ENCODE data around the gene EBF3.

The EBF3 gene

GRCh38 chr10:129869596-129870473 is 94.2 kb downstream of the EBF3 start:
- DNase-seq (ENCODE audit: low spot score), result no peak

DNA sequence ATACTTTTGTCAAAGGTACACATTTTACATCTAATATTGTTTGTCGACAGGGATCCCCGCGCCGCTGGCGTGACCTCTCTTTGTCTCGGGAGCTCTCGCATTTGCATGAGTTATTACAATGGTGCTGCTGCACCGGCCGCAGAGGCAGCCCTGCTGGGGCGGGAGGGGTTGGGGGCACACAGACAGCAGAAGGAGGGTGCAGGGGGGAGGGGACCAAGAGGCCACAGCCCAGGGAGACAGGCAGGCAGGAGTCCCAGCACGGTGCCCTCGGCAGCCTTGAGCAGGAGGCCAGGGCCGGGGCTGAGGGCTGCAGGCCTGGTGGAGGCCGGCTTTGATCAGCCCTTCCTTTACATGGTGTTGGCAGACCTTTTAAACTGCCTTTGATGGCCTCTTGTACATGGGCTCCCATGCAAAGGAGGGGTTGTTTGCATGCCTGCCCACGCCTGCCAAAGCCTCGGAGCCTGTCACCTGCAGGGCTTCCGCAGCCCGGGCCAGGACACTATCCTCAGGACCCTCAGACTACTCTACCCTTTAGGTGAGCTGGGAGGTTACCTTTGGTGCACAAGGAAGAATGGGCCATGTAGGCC is 95.5 kb downstream of the EBF3 start:
- no peak for DNase-seq (ENCODE audit: low spot score)

DNA sequence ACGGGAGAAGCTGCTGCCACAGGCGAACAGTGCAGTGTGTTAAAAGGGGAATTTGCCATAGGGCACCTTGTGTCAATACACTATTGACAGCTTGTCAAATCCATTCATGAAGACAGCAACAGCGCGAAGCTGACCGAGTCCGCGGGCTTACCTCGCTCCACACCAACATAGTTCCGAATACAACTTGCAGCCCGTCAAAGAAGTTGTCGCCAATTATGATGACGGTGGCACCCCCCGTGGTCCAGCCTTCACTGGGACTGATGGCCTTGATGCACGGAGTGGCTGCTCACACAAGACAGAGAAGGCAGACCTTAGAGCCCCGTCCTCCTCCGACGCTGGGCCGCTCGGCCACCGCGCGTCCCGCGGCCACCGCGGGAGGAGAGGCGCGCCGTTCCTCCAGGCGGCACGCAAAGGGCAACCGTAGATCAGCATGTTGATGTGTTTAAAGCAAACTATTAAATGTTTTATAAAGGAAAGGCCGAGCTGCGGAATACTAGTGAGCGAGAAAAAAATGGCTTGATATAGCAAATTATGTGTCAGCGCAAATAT is 96.4 kb downstream of the EBF3 start:
- no peak for DNase-seq (ENCODE audit: low spot score)

GRCh38 chr10:129866894-129867293 is 97.2 kb downstream of the EBF3 start:
- DNase-seq (ENCODE audit: low spot score), result no peak

DNA sequence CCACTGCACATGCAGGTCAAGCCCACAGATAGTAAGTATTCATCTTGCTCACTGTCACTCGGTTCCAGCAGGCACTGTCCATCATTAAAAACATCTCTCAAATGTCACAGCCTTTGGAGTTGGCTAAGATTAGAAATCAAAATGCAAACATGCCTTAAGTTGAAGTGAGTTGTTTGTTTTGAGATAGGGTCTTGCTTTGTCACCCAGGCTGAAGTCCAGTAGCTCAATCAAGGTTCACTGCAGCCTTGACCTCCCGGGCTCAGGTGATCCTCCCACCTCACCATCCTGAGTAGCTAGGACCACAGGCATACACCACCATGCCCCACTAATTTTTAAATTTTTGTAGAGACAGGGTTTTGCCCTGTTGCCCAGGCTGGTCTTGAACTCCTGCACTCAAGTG is 98.1 kb downstream of the EBF3 start:
- DNase-seq (ENCODE audit: low spot score), result no peak

- DNase-seq (ENCODE audit: low spot score), result no peak
These were observed 98.7 kb downstream of the EBF3 start for GRCh38 chr10:129865413-129865812.

DNA sequence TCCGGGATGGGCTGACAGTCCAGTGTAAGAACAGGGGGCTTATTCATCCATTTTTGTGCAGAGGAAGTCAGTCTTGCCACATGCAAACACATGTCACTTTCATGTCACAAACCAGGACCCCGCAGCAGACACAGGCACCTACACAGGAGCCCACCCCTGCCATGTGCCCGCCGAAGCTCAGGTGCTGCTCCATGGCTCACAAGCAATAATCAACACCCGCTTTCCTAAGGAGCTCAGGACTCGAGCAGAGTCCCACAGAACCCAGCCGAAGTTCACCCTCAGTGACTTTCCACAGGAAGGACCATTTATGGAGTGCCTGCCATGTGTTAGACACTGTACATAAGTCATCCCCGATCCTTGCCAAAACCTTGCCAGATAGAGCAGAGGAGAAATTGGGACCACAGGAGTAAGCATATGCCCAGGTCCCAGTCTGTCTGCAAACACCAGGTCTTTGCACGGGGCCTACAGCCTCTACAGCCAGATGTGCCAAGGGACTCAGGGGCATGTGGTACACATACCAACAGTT is 99.4 kb downstream of the EBF3 start:
- no peak for DNase-seq (ENCODE audit: low spot score)

GRCh38 chr10:129864082-129864481 is 100.0 kb downstream of the EBF3 start:
- DNase-seq (ENCODE audit: low spot score), result no peak

DNA sequence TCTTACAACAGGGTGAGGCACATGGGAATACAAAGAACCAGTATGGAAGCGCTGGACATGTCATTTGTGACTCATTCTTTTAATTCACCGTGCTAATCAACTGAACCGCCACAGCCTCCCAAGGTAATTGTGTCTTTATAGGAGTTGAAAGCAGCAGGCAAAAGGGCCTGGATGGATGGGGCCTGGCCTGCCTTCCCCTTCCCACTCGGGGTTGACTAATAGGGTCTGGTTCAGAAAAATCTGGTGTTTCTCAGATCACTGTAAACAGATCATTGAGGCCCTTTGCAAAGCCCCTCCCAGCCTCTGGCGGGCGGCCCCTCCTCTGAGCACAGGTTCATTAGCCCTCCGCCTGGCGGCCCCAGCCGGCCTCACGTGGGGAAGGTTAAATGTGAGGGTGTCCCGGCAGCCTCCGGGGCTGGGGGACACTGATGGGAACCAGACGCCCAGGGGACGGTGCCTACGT is 100.8 kb downstream of the EBF3 start:
- DNase-seq (ENCODE audit: low spot score), result no peak

DNA sequence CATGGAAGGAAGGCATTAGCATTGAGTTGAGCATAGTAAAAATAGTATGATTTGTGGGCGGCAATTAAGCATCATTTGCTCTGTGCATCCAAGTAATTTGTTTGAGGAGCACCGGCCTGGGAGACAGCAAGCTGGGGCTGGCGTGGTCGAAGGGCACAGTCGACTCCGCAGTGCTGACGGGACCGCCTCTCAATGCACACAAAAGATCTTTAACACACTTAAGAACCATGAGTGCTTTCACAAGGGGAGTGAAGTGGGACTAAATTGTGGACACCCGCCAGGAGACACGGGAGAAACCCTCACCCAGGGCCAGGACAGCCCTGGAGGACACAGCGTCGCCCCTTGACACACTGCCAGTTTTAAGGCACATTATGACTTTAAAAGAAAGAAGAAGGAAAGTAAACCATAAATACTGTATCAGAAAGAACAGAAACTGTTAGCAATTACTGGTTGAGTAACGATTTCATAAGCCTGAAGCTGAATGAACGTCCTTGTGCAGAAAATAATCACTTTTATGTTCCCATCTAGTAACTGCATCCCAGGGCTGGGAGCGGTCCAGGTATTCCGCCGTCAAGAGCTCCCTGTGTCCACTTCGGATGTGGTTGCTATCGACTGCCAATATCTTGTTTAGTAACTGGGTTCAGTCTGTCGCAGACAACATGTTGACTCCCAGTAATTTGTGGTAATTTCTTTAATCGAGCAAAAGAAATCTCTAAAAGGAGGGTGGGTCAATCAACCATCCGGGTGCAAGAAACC is 102.1 kb downstream of the EBF3 start:
- no peak for DNase-seq (ENCODE audit: low spot score)

GRCh38 chr10:129860396-129860795 is 103.7 kb downstream of the EBF3 start:
- DNase-seq (ENCODE audit: low spot score), result no peak

DNA sequence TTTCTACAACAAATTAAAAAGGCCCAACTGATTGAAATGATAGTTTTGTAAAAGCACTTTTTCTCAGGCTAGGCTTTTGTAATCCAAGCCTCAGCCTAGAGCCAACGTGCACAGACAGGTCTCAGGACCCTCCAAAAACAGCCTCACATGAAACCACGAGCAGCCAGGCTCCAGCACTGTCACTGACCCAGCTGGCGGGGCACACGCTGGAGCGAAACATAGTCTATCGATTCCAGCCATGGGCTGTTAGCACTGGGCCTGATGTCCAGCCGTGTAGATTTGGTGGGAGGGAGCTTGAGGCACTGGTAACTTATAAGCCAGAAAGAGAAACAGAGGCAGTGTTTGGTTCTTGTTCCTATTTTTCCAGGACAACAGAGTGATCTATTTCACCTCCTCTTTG is 104.5 kb downstream of the EBF3 start:
- DNase-seq (ENCODE audit: low spot score), result no peak

GRCh38 chr10:129857242-129857960 is 106.7 kb downstream of the EBF3 start:
- DNase-seq (ENCODE audit: low spot score), result no peak

DNA sequence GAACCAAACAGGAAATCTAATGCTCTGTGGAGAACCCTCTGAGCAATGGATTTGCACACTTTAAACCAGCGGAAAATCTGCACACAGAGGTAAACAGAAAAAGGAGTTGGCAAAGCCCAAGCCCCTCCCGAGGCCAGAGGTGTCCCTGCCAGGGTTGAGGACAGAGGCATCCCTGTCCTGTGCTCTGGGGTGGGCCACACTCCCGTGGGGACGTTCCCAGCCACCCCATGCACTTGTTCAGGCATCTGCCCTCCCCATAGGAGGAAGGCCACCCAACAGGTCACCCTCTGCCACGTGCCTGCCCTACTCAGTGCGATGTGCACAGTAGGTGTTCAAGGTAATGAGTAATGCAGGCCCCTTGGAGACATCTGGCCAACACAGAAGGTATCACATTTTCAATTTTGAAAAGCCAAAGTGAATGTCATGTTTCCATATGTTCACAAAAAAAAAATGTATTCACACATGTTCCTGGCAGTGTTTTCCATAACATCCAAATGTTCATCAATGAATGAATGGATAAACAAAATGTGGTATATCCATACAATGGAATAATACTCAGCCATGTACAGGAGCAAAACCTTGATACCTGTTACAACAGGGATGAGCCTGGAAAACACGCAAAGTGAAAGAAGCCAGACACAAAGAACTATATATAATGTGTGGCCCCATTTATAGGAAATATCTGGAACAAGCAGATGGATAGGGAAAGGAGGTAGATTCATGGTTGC is 108.1 kb downstream of the EBF3 start:
- no peak for DNase-seq (ENCODE audit: low spot score)

- no peak for DNase-seq (ENCODE audit: low spot score)
These were observed 109.0 kb downstream of the EBF3 start for GRCh38 chr10:129854796-129855705.

DNA sequence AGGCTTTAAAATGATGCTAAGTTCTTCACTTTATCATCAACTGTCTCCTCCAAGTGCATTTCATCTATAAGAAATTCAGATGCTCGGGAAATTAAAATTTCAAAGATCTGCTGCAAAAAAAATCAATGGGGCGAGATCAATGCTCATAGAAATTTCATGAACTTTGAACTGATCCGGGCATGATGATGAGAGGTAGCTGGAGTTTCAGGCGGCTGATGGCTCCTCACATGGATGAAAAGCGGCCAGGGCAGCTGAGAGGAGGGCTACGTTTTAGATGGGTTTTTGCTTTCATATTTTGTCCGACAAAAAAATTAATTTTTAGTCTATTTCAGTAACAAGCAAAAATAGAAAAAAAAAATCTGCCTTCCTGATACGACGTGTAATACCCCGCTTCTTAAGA is 109.9 kb downstream of the EBF3 start:
- DNase-seq (ENCODE audit: low spot score), result no peak

DNA sequence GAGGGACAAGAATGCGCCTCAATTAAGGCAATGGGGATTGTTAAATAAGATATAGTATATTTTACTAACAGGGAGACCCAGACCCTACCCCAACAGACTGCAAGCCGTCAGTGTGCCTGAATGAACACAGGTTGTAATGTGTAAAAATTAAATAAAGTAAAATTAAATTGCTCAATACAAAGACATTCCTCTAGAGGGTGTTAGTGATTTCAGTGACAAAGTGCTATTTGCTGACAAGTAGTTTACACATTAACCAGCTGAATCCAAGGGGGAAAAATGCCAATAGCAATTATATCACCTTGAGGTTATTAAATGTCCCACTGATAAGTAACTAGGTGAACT is 110.5 kb downstream of the EBF3 start:
- DNase-seq (ENCODE audit: low spot score), result peak; percentile 31

- DNase-seq (ENCODE audit: low spot score), result no peak
These were observed 111.1 kb downstream of the EBF3 start for GRCh38 chr10:129852829-129853561.

GRCh38 chr10:129851941-129852640 is 112.0 kb downstream of the EBF3 start:
- no peak for DNase-seq (ENCODE audit: low spot score)

Data from cerebellar cortex (tissue), 1 donor.